SK-N-MC (cell line): Measurements from ENCODE around the gene KATNB1.

Experiments used
- EZH2 ChIP-seq: fragments of 200-600 bp; sonication (generic); IDR thresholded peaks from one replicate; pipeline ENCODE4 v1.6.1; 2017; ENCODE audit warnings: antibody characterized with exemption
- FOXP2 ChIP-seq: optimal IDR thresholded peaks from 2 replicates; pipeline ENCODE3; 2011; ENCODE audit warnings: mild to moderate bottlenecking, moderate library complexity; ENCODE audit not compliant: insufficient read depth; ENCODE audit errors: extremely low read length, control extremely low read depth
- POLR2AphosphoS5 ChIP-seq: IDR thresholded peaks from 2 replicates; pipeline ENCODE4 v1.6.1; 2012; ENCODE audit warnings: mild to moderate bottlenecking, low read depth, low read length, borderline replicate concordance

GRCh38 chr16:57728336-57729181 is 7.0 kb upstream of the KATNB1 start:
- TF ChIP-seq EZH2 (no peak), POLR2AphosphoS5 (no peak), FOXP2 (no peak)
